H9 (cell line): ENCODE data around the gene GNG11. TPM values are rescaled to one million over a fixed set of nuclear protein-coding genes. Genes with fewer than 3 reads are reported as not detected.

Experiments
- DNase-seq: peaks from one replicate; pipeline ENCODE4 v3.0.0-alpha.2; 2017
- H2AFZ ChIP-seq: one replicate; pipeline ENCODE4 v1.6.1; 2013; ENCODE audit warnings: mild to moderate bottlenecking, low read length, control low read depth, moderate library complexity
- H2AK5ac ChIP-seq: 2 replicates; pipeline ENCODE4 v1.6.1; 2013; ENCODE audit warnings: low read length, control low read depth, mixed read lengths; ENCODE audit not compliant: insufficient read length
- H2BK120ac ChIP-seq: one replicate; pipeline ENCODE4 v1.6.1; 2013; ENCODE audit warnings: low read depth, mild to moderate bottlenecking, low read length, control low read depth, inconsistent platforms; ENCODE audit not compliant: poor library complexity, severe bottlenecking
- H2BK12ac ChIP-seq: 2 replicates; pipeline ENCODE4 v1.6.1; 2013; ENCODE audit warnings: low read length, control low read depth, mixed read lengths, low read depth; ENCODE audit not compliant: insufficient read length
- H2BK15ac ChIP-seq: 2 replicates; pipeline ENCODE4 v1.6.1; 2013; ENCODE audit warnings: low read depth, low read length, control low read depth
- H2BK20ac ChIP-seq: one replicate; pipeline ENCODE4 v1.6.1; 2013; ENCODE audit warnings: low read depth, mild to moderate bottlenecking, low read length, control low read depth, inconsistent platforms; ENCODE audit not compliant: poor library complexity, severe bottlenecking
- H2BK5ac ChIP-seq: 2 replicates; pipeline ENCODE4 v1.6.1; 2013; ENCODE audit warnings: low read length, control low read depth, mixed read lengths; ENCODE audit not compliant: insufficient read length
- H3K14ac ChIP-seq: 2 replicates; pipeline ENCODE4 v1.6.1; 2013; ENCODE audit warnings: low read length, control low read depth; ENCODE audit not compliant: insufficient read depth
- H3K18ac ChIP-seq: 2 replicates; pipeline ENCODE4 v1.6.1; 2013; ENCODE audit warnings: low read depth, mild to moderate bottlenecking, mixed read lengths, low read length, control low read depth; ENCODE audit not compliant: insufficient read length
- H3K23ac ChIP-seq: 2 replicates; pipeline ENCODE4 v1.6.1; 2013; ENCODE audit warnings: low read length, control low read depth, mixed read lengths, low read depth; ENCODE audit not compliant: insufficient read length
- H3K23me2 ChIP-seq: 2 replicates; pipeline ENCODE4 v1.6.1; 2013; ENCODE audit warnings: low read depth, mild to moderate bottlenecking, mixed read lengths, low read length, control low read depth; ENCODE audit not compliant: insufficient read length, poor library complexity, severe bottlenecking
- H3K27ac ChIP-seq: 2 replicates; pipeline ENCODE4 v1.5.1; 2013; ENCODE audit warnings: low read length, control low read depth, mixed read lengths, low read depth; ENCODE audit not compliant: insufficient read length
- H3K27me3 ChIP-seq: 2 replicates; pipeline ENCODE4 v1.6.1; 2013; ENCODE audit warnings: low read length, control low read depth, inconsistent platforms; ENCODE audit not compliant: insufficient read depth
- H3K4ac ChIP-seq: 2 replicates; pipeline ENCODE4 v1.6.1; 2013; ENCODE audit warnings: low read depth, mild to moderate bottlenecking, control low read depth, inconsistent platforms, low read length, moderate library complexity
- H3K4me1 ChIP-seq: 2 replicates; pipeline ENCODE4 v1.6.1; 2013; ENCODE audit warnings: low read length, control low read depth, inconsistent platforms; ENCODE audit not compliant: insufficient read depth
- H3K4me2 ChIP-seq: 2 replicates; pipeline ENCODE4 v1.6.1; 2013; ENCODE audit warnings: low read length, control low read depth, mixed read lengths; ENCODE audit not compliant: insufficient read length, insufficient read depth
- H3K56ac ChIP-seq: 2 replicates; pipeline ENCODE4 v1.6.1; 2013; ENCODE audit warnings: low read depth, mild to moderate bottlenecking, mixed read lengths, low read length, control low read depth; ENCODE audit not compliant: insufficient read length
- H3K79me1 ChIP-seq: 2 replicates; pipeline ENCODE4 v1.6.1; 2013; ENCODE audit warnings: low read depth, mild to moderate bottlenecking, moderate library complexity, low read length, control low read depth, inconsistent platforms; ENCODE audit not compliant: insufficient read depth, poor library complexity, severe bottlenecking
- H3K79me2 ChIP-seq: 2 replicates; pipeline ENCODE4 v1.6.1; 2013; ENCODE audit warnings: low read length, control low read depth, inconsistent platforms; ENCODE audit not compliant: insufficient read depth
- H3K9ac ChIP-seq: 2 replicates; pipeline ENCODE4 v1.6.1; 2013; ENCODE audit warnings: low read length, control low read depth, mixed read lengths; ENCODE audit not compliant: insufficient read length; ENCODE audit errors: extremely low read depth
- H3K9me3 ChIP-seq: one replicate; pipeline ENCODE4 v1.6.1; 2013; ENCODE audit warnings: low read depth, low read length, inconsistent platforms; ENCODE audit not compliant: control insufficient read depth
- H3T11ph ChIP-seq: one replicate; pipeline ENCODE4 v1.6.1; 2013; ENCODE audit warnings: mild to moderate bottlenecking, low read length, control low read depth, inconsistent platforms
- H4K20me1 ChIP-seq: one replicate; pipeline ENCODE4 v1.6.1; 2013; ENCODE audit not compliant: control insufficient read depth, insufficient read length, insufficient read depth
- H4K5ac ChIP-seq: 2 replicates; pipeline ENCODE4 v1.6.1; 2013; ENCODE audit warnings: low read depth, mild to moderate bottlenecking, mixed read lengths, low read length, control low read depth; ENCODE audit not compliant: insufficient read length
- H4K8ac ChIP-seq: replicated peaks from 2 replicates; pipeline ENCODE4 v1.6.1; 2013; ENCODE audit warnings: low read length, control low read depth, mixed read lengths, low read depth; ENCODE audit not compliant: insufficient read length
- H4K91ac ChIP-seq: 2 replicates; pipeline ENCODE4 v1.6.1; 2013; ENCODE audit warnings: low read depth, mild to moderate bottlenecking, moderate library complexity, mixed read lengths, low read length, control low read depth; ENCODE audit not compliant: insufficient read length
- H3K27ac Mint-ChIP-seq, 3 experiments: 2 replicates in 2 of 3; 3 replicates in 1 of 3; pipeline ENCODE4 v1.8.0; 2020 to 2021; ENCODE audit warnings: mixed read lengths in 3 of 3, mild to moderate bottlenecking in 1 of 3, moderate library complexity in 1 of 3
- H3K27me3 Mint-ChIP-seq: 2 replicates; pipeline ENCODE4 v1.8.0; 2021; ENCODE audit warnings: low read depth, mild to moderate bottlenecking, moderate library complexity, mixed read lengths
- H3K36me3 Mint-ChIP-seq, 3 experiments: 2 replicates in 2 of 3; 3 replicates in 1 of 3; pipeline ENCODE4 v1.8.0; 2020 to 2021; ENCODE audit warnings: low read depth in 3 of 3, mixed read lengths in 3 of 3; ENCODE audit not compliant: insufficient read depth in 1 of 3
- H3K4me1 Mint-ChIP-seq, 2 experiments: 2 replicates each; pipeline ENCODE4 v1.8.0; 2020; ENCODE audit warnings: mixed read lengths in 2 of 2
- H3K4me3 Mint-ChIP-seq, 2 experiments: 2 replicates in 1 of 2; 3 replicates in 1 of 2; pipeline ENCODE4 v1.8.0; 2020 to 2021; ENCODE audit warnings: mild to moderate bottlenecking in 2 of 2, mixed read lengths in 2 of 2, moderate library complexity in 1 of 2
- H3K9me3 Mint-ChIP-seq, 2 experiments: 2 replicates in 1 of 2; 3 replicates in 1 of 2; pipeline ENCODE4 v1.8.0; 2020; ENCODE audit warnings: mild to moderate bottlenecking in 2 of 2, mixed read lengths in 2 of 2, moderate library complexity in 1 of 2
- WGBS: extraction: QIAGEN DNeasy Blood & Tissue Kit; methylation state at CpG from one replicate; pipeline ENCODE4 v1.1.7; 2013; ENCODE audit warnings: missing lambda C conversion rate, low lambda C conversion rate, mixed read lengths; ENCODE audit not compliant: insufficient read length; ENCODE audit errors: extremely low coverage; 5-methylcytosine and 5-hydroxymethylcytosine counted together
- total RNA-seq: library from RNA; stranded (reverse); gene quantifications from 2 replicates; pipeline ENCODE4 v1.2.1, GENCODE V29; 2021
- TF ChIP-seq, protein P1 (sequence below): fragments of 200-600 bp; sonication (generic); conservative IDR thresholded peaks from 3 replicates; pipeline ENCODE4 v1.8.0; 2021; ENCODE audit warnings: antibody characterized with exemption, mild to moderate bottlenecking

GNG11 gene
- total RNA-seq, 1 experiment from 2014 or later = 0.68 TPM

DNA sequence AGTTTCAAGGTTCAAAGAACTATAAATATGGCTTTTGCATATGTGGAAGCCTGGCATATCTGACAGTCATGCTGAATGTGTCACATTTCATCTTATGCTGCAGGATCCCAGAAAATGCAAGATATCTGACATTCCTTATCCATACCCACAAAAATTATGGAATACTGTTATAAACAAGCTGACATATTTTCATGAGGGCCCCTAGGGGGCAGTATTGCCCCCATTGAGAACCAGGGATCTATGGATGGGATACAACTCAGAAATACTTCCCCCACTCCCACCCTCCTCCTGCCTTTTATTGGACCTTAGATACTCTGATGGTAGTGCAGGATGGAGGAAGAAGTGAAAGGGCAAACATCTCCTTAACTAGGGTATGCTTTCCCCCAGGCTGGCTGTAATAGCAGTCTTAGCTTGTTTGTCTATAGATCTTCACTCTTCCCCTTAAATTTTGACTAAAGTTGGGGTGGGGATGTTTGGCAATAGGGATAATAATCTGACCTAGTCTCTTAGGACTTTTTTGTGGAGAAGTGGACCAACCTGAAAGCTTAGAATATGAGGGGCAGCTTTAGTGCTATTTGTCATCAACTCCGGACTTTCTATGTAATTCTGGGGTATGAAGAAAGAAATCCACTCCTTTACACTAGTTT lies 18.6 kb upstream of the GNG11 start:
- Histone ChIP-seq H4K20me1 (no peaks in the 10 kb centered on the region), H2BK20ac (no peak overlapping the region), H3T11ph (no peak overlapping the region), H3K23ac (no peak overlapping the region), H2BK5ac (no peak overlapping the region), H3K79me1 (no peaks in the 10 kb centered on the region), H4K5ac (no peak overlapping the region), H4K91ac (no peak overlapping the region), H3K4me2 (no peak overlapping the region), H3K27ac (no peak overlapping the region), H3K79me2 (no peaks in the 10 kb centered on the region), H3K4me1 (0 out of 2 replicates have a peak, but pooled peaks cover 2% of the 10 kb centered on the region), H3K18ac (no peak overlapping the region), H3K23me2 (no peaks in the 10 kb centered on the region), H3K56ac (no peak overlapping the region), H2BK12ac (no peak overlapping the region), H3K27me3 (no peaks in the 10 kb centered on the region), H3K14ac (no peak overlapping the region), H3K9ac (no peak overlapping the region), H2AFZ (no peak overlapping the region), H3K4ac (no peak overlapping the region), H2BK120ac (no peak overlapping the region), H3K9me3 (no peaks in the 10 kb centered on the region), H2BK15ac (no peak overlapping the region), H4K8ac (no peak overlapping the region), H2AK5ac (no peak overlapping the region)
- H3K9me3 Mint-ChIP-seq = no peaks in the 10 kb centered on the region
- peak; percentile 35 for DNase-seq
- H3K27ac Mint-ChIP-seq = no peak overlapping the region
- no peak overlapping the region for H3K4me3 Mint-ChIP-seq
- H3K27me3 Mint-ChIP-seq = no peaks in the 10 kb centered on the region; the same call in 1 of the 2 replicates
- TF ChIP-seq, protein P1, sequence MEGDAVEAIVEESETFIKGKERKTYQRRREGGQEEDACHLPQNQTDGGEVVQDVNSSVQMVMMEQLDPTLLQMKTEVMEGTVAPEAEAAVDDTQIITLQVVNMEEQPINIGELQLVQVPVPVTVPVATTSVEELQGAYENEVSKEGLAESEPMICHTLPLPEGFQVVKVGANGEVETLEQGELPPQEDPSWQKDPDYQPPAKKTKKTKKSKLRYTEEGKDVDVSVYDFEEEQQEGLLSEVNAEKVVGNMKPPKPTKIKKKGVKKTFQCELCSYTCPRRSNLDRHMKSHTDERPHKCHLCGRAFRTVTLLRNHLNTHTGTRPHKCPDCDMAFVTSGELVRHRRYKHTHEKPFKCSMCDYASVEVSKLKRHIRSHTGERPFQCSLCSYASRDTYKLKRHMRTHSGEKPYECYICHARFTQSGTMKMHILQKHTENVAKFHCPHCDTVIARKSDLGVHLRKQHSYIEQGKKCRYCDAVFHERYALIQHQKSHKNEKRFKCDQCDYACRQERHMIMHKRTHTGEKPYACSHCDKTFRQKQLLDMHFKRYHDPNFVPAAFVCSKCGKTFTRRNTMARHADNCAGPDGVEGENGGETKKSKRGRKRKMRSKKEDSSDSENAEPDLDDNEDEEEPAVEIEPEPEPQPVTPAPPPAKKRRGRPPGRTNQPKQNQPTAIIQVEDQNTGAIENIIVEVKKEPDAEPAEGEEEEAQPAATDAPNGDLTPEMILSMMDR = peak; percentile 92
- no CpG with 5 or more reads among the region's 1 CpG for WGBS
- no peaks in the 10 kb centered on the region for H3K36me3 Mint-ChIP-seq
- H3K4me1 Mint-ChIP-seq = 0 out of 4 replicates have a peak, but pooled peaks cover 0 to 2% of the 10 kb centered on the region in 2 experiments
